Effector memory CD8-positive, alpha-beta T cell (primary cell): Measurements from ENCODE around the gene UNK.
"Not testable (repeated sequence)": the region's sequence is repeated elsewhere in the genome, so short reads cannot be mapped to it uniquely, and the experiment has no call there.

Experiments
- ATAC-seq: fragments of 150-1000 bp; cut with Tn5 transposase; replicated peaks from 2 replicates; pipeline ENCODE4 v1.10.0; 2021; ENCODE audit warnings: mild to moderate bottlenecking, moderate library complexity
- DNase-seq, 3 experiments: peaks; one replicate each; pipeline ENCODE4 v3.0.0; 2021
- H3K27ac Mint-ChIP-seq, 2 donors: one replicate each; pipeline ENCODE4 v1.8.0; 2022; ENCODE audit warnings: mild to moderate bottlenecking in 2 of 2, mixed read lengths in 2 of 2, moderate library complexity in 2 of 2
- H3K27me3 Mint-ChIP-seq, 2 donors: one replicate each; pipeline ENCODE4 v1.8.0; 2022; ENCODE audit warnings: mixed read lengths in 2 of 2
- H3K36me3 Mint-ChIP-seq: one replicate; pipeline ENCODE4 v1.8.0; 2022; ENCODE audit warnings: mild to moderate bottlenecking, moderate library complexity, mixed read lengths; ENCODE audit not compliant: insufficient read depth
- H3K4me1 Mint-ChIP-seq, 2 donors: one replicate each; pipeline ENCODE4 v1.8.0; 2022; ENCODE audit warnings: low read depth in 2 of 2, mixed read lengths in 2 of 2
- H3K4me3 Mint-ChIP-seq, 2 donors: one replicate each; pipeline ENCODE4 v1.8.0; 2022; ENCODE audit warnings: mild to moderate bottlenecking in 2 of 2, mixed read lengths in 2 of 2, moderate library complexity in 2 of 2
- H3K9me3 Mint-ChIP-seq, 2 donors: one replicate each; pipeline ENCODE4 v1.8.0; 2022; ENCODE audit warnings: mixed read lengths in 2 of 2

UNK gene

GRCh38 chr17:75808905-75809621 lies 24.5 kb downstream of the UNK start:
- H3K4me3 Mint-ChIP-seq = no peak overlapping the region
- peaks cover 3 to 7% of the 10 kb centered on the region in 2 donors for H3K4me1 Mint-ChIP-seq
- no peak for DNase-seq
- H3K27me3 Mint-ChIP-seq = no peaks in the 10 kb centered on the region
- peaks cover 17% of the 10 kb centered on the region for H3K36me3 Mint-ChIP-seq
- H3K27ac Mint-ChIP-seq = peak overlapping the region in 1 of 2 donors; percentile 89
- H3K9me3 Mint-ChIP-seq = no peaks in the 10 kb centered on the region
- no peak for ATAC-seq

GRCh38 chr17:75809631-75810111 lies 25.1 kb downstream of the UNK start:
- no peak for ATAC-seq
- Mint-ChIP-seq H3K4me1 (peaks cover 3 to 7% of the 10 kb centered on the region in 2 donors), H3K9me3 (no peaks in the 10 kb centered on the region), H3K27ac (peak overlapping the region in 1 of 2 donors; percentile 26), H3K36me3 (peaks cover 11% of the 10 kb centered on the region), H3K27me3 (no peaks in the 10 kb centered on the region), H3K4me3 (no peak overlapping the region)
- no peak for DNase-seq

GRCh38 chr17:75810216-75810615 lies 25.6 kb downstream of the UNK start:
- H3K27ac Mint-ChIP-seq = peak overlapping the region in 1 of 2 donors; percentile 26

GRCh38 chr17:75810756-75811155 lies 26.1 kb downstream of the UNK start:
- H3K27me3 Mint-ChIP-seq, H3K4me3 Mint-ChIP-seq, H3K9me3 Mint-ChIP-seq, H3K4me1 Mint-ChIP-seq, H3K27ac Mint-ChIP-seq, ATAC-seq, DNase-seq: not testable (repeated sequence)
- H3K36me3 Mint-ChIP-seq = peaks cover 15% of the 10 kb centered on the region

More at GRCh38 chr17:75810216-75810615, 25.6 kb downstream of the UNK start:
- DNase-seq (no peak), ATAC-seq (no peak)
- Mint-ChIP-seq H3K4me1 (peaks cover 3 to 7% of the 10 kb centered on the region in 2 donors), H3K36me3 (peaks cover 15% of the 10 kb centered on the region), H3K4me3 (no peak overlapping the region), H3K9me3 (no peaks in the 10 kb centered on the region), H3K27me3 (no peaks in the 10 kb centered on the region)

- Mint-ChIP-seq H3K27ac (no peak overlapping the region), H3K27me3 (no peaks in the 10 kb centered on the region), H3K9me3 (no peaks in the 10 kb centered on the region), H3K36me3 (peaks cover 15% of the 10 kb centered on the region), H3K4me1 (peaks cover 3 to 7% of the 10 kb centered on the region in 2 donors), H3K4me3 (no peak overlapping the region)
- DNase-seq (no peak), ATAC-seq (no peak)
Observed at GRCh38 chr17:75811174-75811573, 26.6 kb downstream of the UNK start.

- ATAC-seq (no peak), DNase-seq (no peak)
- Mint-ChIP-seq H3K36me3 (peaks cover 15% of the 10 kb centered on the region), H3K27me3 (no peaks in the 10 kb centered on the region), H3K4me1 (peaks cover 3 to 7% of the 10 kb centered on the region in 2 donors), H3K27ac (peak overlapping the region in 1 of 2 donors; percentile 14), H3K9me3 (no peaks in the 10 kb centered on the region), H3K4me3 (no peak overlapping the region)
Observed at GRCh38 chr17:75812096-75813013, 27.7 kb downstream of the UNK start.

- ATAC-seq = no peak
- Mint-ChIP-seq H3K9me3 (no peaks in the 10 kb centered on the region), H3K36me3 (peaks cover 15% of the 10 kb centered on the region), H3K27ac (peak overlapping the region in 1 of 2 donors; percentile 14), H3K27me3 (no peaks in the 10 kb centered on the region), H3K4me1 (peaks cover 3% of the 10 kb centered on the region in 2 donors), H3K4me3 (no peak overlapping the region)
- DNase-seq = no peak
Observed at GRCh38 chr17:75813081-75814020, 28.7 kb downstream of the UNK start.

GRCh38 chr17:75814021-75814395 lies 29.4 kb downstream of the UNK start:
- H3K4me1 Mint-ChIP-seq = peaks cover 0 to 4% of the 10 kb centered on the region in 2 donors
- no peak overlapping the region for H3K27ac Mint-ChIP-seq
- no peaks in the 10 kb centered on the region for H3K9me3 Mint-ChIP-seq
- peaks cover 14% of the 10 kb centered on the region for H3K36me3 Mint-ChIP-seq
- H3K4me3 Mint-ChIP-seq = no peak overlapping the region
- no peaks in the 10 kb centered on the region for H3K27me3 Mint-ChIP-seq
- no peak for ATAC-seq
- DNase-seq = no peak

- Mint-ChIP-seq H3K9me3 (no peaks in the 10 kb centered on the region), H3K27me3 (no peaks in the 10 kb centered on the region), H3K4me1 (peaks cover 1 to 4% of the 10 kb centered on the region in 2 donors), H3K4me3 (no peak overlapping the region), H3K27ac (peak overlapping the region in 1 of 2 donors; percentile 68), H3K36me3 (peaks cover 16% of the 10 kb centered on the region)
- DNase-seq (no peak), ATAC-seq (no peak)
Observed at GRCh38 chr17:75814900-75815373, 30.3 kb downstream of the UNK start.

GRCh38 chr17:75815399-75815798 lies 30.8 kb downstream of the UNK start:
- ATAC-seq = no peak
- Mint-ChIP-seq H3K4me3 (no peak overlapping the region), H3K36me3 (peaks cover 19% of the 10 kb centered on the region), H3K4me1 (peaks cover 1 to 4% of the 10 kb centered on the region in 2 donors), H3K27ac (no peak overlapping the region), H3K9me3 (no peaks in the 10 kb centered on the region), H3K27me3 (no peaks in the 10 kb centered on the region)
- DNase-seq = no peak

- no peaks in the 10 kb centered on the region for H3K9me3 Mint-ChIP-seq
- ATAC-seq (no peak), DNase-seq (no peak)
- no peak overlapping the region for H3K27ac Mint-ChIP-seq
- no peaks in the 10 kb centered on the region for H3K27me3 Mint-ChIP-seq
- peaks cover 25% of the 10 kb centered on the region for H3K36me3 Mint-ChIP-seq
- H3K4me3 Mint-ChIP-seq = no peak overlapping the region
- peaks cover 8 to 9% of the 10 kb centered on the region in 2 donors for H3K4me1 Mint-ChIP-seq
Observed at GRCh38 chr17:75816693-75817092, 32.1 kb downstream of the UNK start.

- Mint-ChIP-seq H3K4me1 (peaks cover 12 to 17% of the 10 kb centered on the region in 2 donors), H3K9me3 (no peaks in the 10 kb centered on the region), H3K36me3 (peaks cover 26% of the 10 kb centered on the region), H3K27ac (peak overlapping the region in 1 of 2 donors; percentile 46), H3K27me3 (no peaks in the 10 kb centered on the region), H3K4me3 (no peak overlapping the region)
- ATAC-seq = no peak
- DNase-seq = no peak
Observed at GRCh38 chr17:75817571-75817970, 33.0 kb downstream of the UNK start.
